ENCODE results near the gene OR6Q1.

DNA sequence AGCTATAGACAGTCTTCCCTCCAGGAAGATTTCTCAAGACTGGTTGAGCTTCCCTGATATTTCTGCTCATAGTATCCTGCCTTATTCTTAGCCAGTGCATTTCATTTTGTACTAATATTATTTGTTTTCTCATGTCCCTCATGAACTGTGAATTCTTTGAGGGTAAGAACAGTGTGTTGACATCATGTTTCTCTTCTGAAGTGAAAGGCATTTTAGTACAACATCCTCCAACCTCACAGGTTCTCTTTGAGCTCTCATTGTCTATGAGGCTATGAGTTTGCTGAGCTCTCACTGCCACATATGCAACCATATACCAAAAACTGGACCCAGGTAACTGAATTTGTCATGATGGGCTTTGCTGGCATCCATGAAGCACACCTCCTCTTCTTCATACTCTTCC lies at the start of gene OR6Q1:
- TF ChIP-seq EZH2 (IDR thresholded peaks at IDR 0.05; ENCODE audit: low read length, missing control alignments): no peak
- TF ChIP-seq, protein P1, sequence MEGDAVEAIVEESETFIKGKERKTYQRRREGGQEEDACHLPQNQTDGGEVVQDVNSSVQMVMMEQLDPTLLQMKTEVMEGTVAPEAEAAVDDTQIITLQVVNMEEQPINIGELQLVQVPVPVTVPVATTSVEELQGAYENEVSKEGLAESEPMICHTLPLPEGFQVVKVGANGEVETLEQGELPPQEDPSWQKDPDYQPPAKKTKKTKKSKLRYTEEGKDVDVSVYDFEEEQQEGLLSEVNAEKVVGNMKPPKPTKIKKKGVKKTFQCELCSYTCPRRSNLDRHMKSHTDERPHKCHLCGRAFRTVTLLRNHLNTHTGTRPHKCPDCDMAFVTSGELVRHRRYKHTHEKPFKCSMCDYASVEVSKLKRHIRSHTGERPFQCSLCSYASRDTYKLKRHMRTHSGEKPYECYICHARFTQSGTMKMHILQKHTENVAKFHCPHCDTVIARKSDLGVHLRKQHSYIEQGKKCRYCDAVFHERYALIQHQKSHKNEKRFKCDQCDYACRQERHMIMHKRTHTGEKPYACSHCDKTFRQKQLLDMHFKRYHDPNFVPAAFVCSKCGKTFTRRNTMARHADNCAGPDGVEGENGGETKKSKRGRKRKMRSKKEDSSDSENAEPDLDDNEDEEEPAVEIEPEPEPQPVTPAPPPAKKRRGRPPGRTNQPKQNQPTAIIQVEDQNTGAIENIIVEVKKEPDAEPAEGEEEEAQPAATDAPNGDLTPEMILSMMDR (conservative IDR thresholded peaks at IDR 0.05 in 1 of 2, IDR thresholded peaks at IDR 0.05 in 1 of 2; ENCODE audit: low read depth in 1 of 2, low read length in 2 of 2): no peak
